ENCODE measurements around the gene TECPR1. TPM values are rescaled to one million over a fixed set of nuclear protein-coding genes. Genes with fewer than 3 reads are reported as not detected.

TECPR1 gene
- total and polyA plus RNA-seq, 2 of the 4 experiments (the other 2 are of a cell fraction) = 11.5 to 14.7 TPM

DNA sequence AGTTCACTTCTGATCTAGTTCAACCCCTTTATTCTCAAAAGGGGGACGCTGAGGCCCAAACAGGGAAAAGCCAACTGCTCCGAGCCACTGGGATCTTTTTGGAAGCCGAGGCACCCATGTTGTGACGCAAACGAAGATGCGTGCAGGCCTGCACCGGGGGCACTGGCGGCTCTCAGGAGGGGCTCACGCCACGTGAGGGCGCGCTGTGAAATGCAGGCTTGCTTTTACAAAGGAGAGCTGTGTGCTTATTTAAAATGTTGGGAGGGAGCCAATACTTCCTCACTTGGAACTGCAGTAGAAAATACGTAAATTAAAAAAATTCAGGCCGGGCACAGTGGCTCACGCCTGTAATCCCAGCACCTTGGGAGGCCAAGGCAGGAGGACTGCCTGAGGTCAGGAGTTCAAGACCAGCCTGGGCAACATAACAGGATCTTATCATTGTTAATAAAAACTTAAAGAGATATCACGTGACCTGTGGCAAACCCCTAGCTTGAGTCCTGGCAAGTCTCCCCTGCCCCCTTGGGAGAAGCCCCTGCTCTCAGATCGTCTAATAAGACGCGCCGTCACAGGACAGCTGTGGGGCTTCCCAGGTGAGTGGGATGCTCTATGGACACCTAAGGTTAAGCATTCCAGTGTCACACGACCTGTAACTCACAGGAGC is 45.7 kb upstream of the TECPR1 start (continued):
- no peak for TF ChIP-seq SMC3 (IDR thresholded peaks at IDR 0.05; ENCODE audit: low read depth, low read length)
- TF ChIP-seq POLR2A (IDR thresholded peaks at IDR 0.05; ENCODE audit: low read depth, low read length) = no peak
- no peak for TF ChIP-seq RAD21 (IDR thresholded peaks at IDR 0.05; ENCODE audit: low read length)
- TF ChIP-seq RFX5 (IDR thresholded peaks at IDR 0.05; ENCODE audit: low read depth, low read length) = no peak
- no peak for TF ChIP-seq MAFK (IDR thresholded peaks at IDR 0.05; ENCODE audit: low read depth, low read length)
- TF ChIP-seq MXI1 (IDR thresholded peaks at IDR 0.05; ENCODE audit: borderline replicate concordance, low read depth, low read length) = no peak

- in situ Hi-C loops (cut with MboI; ENCODE audit: low sequenced_read_pairs) (loop anchor here (5.0 kb wide), 2 partner anchors 110 to 545 kb away; no protein-coding TSS in a partner anchor), intact Hi-C loops (cut with micrococcal nuclease) (no loop called here), dilution Hi-C loops (cut with HindIII; ENCODE audit: low sequenced_read_pairs, unreplicated experiment) (no loop called here)
- Histone ChIP-seq H4K91ac (ENCODE audit: insufficient read depth, low read depth, low read length) (no peak overlapping the region), H2BK15ac (ENCODE audit: low read depth, low read length) (no peak overlapping the region), H4K8ac (ENCODE audit: low read depth in 2 of 2, low read length in 2 of 2) (no peak overlapping the region), H3K56ac (ENCODE audit: extremely low read depth, insufficient read depth, low read length) (no peak overlapping the region), H3K27ac (ENCODE audit: insufficient read depth, low read length) (no peak overlapping the region), H3K27me3 (ENCODE audit: control insufficient read depth, insufficient read depth, low read length) (no peaks in the 10 kb centered on the region), H3K4ac (ENCODE audit: low read depth, low read length) (no peak overlapping the region), H4K5ac (ENCODE audit: low read depth, low read length) (no peak overlapping the region), H3K14ac (replicated peaks; ENCODE audit: low read depth, low read length) (no peak overlapping the region), H4K20me1 (ENCODE audit: insufficient read depth, low read length) (peaks cover 32% of the 10 kb centered on the region), H3K23ac (ENCODE audit: low read depth, low read length) (no peak overlapping the region), H2BK5ac (ENCODE audit: low read depth, low read length, poor library complexity, severe bottlenecking) (no peak overlapping the region), H3K36me3 (ENCODE audit: control insufficient read depth, insufficient read depth, low read length) (peaks cover 32% of the 10 kb centered on the region), H3K4me2 (ENCODE audit: low read depth, low read length) (no peak overlapping the region), H3K4me3 (ENCODE audit: insufficient read depth, low read depth, low read length) (no peak overlapping the region), H2AK9ac (replicated peaks; ENCODE audit: low read depth, low read length, poor library complexity) (no peak overlapping the region), H3K18ac (ENCODE audit: low read depth, low read length) (no peak overlapping the region), H3K4me1 (ENCODE audit: control insufficient read depth, insufficient read depth, low read length) (no peaks in the 10 kb centered on the region), H2AK5ac (ENCODE audit: low read depth, low read length) (peak overlapping the region; percentile 56; the same call in 1 of the 2 replicates), H2BK120ac (ENCODE audit: low read depth, low read length) (no peak overlapping the region), H3K9me3 (ENCODE audit: control insufficient read depth, insufficient read depth, low read length) (no peaks in the 10 kb centered on the region), H2BK20ac (ENCODE audit: low read depth, low read length) (no peak overlapping the region), H3K9me1 (ENCODE audit: insufficient read depth, low read length) (no peaks in the 10 kb centered on the region; the same call in 1 of the 2 replicates), H2AFZ (replicated peaks; ENCODE audit: low read length, poor library complexity) (peak overlapping the region; percentile 70), H3K79me1 (ENCODE audit: low read depth in 1 of 2, low read length in 2 of 2) (peaks cover 13 to 55% of the 10 kb centered on the region in 2 experiments), H3K9ac (ENCODE audit: low read depth, low read length) (no peak overlapping the region)
- 80% methylated on average over 10 of the region's 12 CpGs; no CpG with 5 or more reads in 1 of the 2 experiments for WGBS, 2 experiments (ENCODE audit: extremely low coverage in 2 of 2, insufficient read length in 1 of 2)
- CTCF ChIA-PET = no interaction called here
- POLR2A ChIA-PET (ENCODE audit: unreplicated experiment) = no interaction called here
- no TSS peak for BruUV-seq (replicated peaks)
- DNase-seq (no peak), ATAC-seq (ENCODE audit: low read depth) (no peak)
- no peak for TF ChIP-seq NFE2L2 (IDR thresholded peaks at IDR 0.05; ENCODE audit: low read depth, low read length)
- TF ChIP-seq RFX5 (IDR thresholded peaks at IDR 0.05; ENCODE audit: low read depth, low read length) = no peak
- TF ChIP-seq SMC3 (IDR thresholded peaks at IDR 0.05; ENCODE audit: low read depth, low read length) = no peak
- TF ChIP-seq, protein P1, sequence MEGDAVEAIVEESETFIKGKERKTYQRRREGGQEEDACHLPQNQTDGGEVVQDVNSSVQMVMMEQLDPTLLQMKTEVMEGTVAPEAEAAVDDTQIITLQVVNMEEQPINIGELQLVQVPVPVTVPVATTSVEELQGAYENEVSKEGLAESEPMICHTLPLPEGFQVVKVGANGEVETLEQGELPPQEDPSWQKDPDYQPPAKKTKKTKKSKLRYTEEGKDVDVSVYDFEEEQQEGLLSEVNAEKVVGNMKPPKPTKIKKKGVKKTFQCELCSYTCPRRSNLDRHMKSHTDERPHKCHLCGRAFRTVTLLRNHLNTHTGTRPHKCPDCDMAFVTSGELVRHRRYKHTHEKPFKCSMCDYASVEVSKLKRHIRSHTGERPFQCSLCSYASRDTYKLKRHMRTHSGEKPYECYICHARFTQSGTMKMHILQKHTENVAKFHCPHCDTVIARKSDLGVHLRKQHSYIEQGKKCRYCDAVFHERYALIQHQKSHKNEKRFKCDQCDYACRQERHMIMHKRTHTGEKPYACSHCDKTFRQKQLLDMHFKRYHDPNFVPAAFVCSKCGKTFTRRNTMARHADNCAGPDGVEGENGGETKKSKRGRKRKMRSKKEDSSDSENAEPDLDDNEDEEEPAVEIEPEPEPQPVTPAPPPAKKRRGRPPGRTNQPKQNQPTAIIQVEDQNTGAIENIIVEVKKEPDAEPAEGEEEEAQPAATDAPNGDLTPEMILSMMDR (conservative IDR thresholded peaks at IDR 0.05; ENCODE audit: low read depth, low read length) = no peak
- TF ChIP-seq BHLHE40 (IDR thresholded peaks at IDR 0.05; ENCODE audit: low read depth, low read length) = no peak
- no peak for TF ChIP-seq CHD1 (IDR thresholded peaks at IDR 0.05; ENCODE audit: low read depth, low read length)
- no peak for TF ChIP-seq MAFK (IDR thresholded peaks at IDR 0.05; ENCODE audit: low read depth, low read length)
- TF ChIP-seq RCOR1 (IDR thresholded peaks at IDR 0.05; ENCODE audit: insufficient replicate concordance, low read length) = no peak
- TF ChIP-seq RAD21 (IDR thresholded peaks at IDR 0.05; ENCODE audit: low read length) = no peak
- no peak for TF ChIP-seq MAZ (IDR thresholded peaks at IDR 0.05; ENCODE audit: borderline replicate concordance, low read depth, low read length)
- no peak for TF ChIP-seq POLR2A (IDR thresholded peaks at IDR 0.05; ENCODE audit: low read depth, low read length)
- TF ChIP-seq MXI1 (IDR thresholded peaks at IDR 0.05; ENCODE audit: borderline replicate concordance, low read depth, low read length) = no peak
- no peak for TF ChIP-seq CEBPB (IDR thresholded peaks at IDR 0.05; ENCODE audit: low read depth, low read length)
- no peak for TF ChIP-seq FOS (IDR thresholded peaks at IDR 0.05; ENCODE audit: low read depth, low read length)
Observed at GRCh38 chr7:98296833-98297232, 44.8 kb upstream of the TECPR1 start.

All from IMR-90 (cell line).